NB4 (cell line): ENCODE data around the gene SLC44A4.
A peak's percentile ranks its signal among the peaks of the same experiment; 100 is the strongest.

ENCODE experiments used
- DNase-seq: peaks from one replicate; pipeline ENCODE4 v3.0.0; 2010; ENCODE audit warnings: low read depth
- H3K4me3 ChIP-seq: one replicate; pipeline ENCODE4 v1.5.1; 2011; ENCODE audit warnings: mild to moderate bottlenecking, low read depth, low read length, moderate library complexity
- MYC ChIP-seq: IDR thresholded peaks from 2 replicates; pipeline ENCODE4 v1.6.1; 2011; ENCODE audit warnings: low read depth, low read length
- POLR2A ChIP-seq: IDR thresholded peaks from 2 replicates; pipeline ENCODE4 v1.6.1; 2011; ENCODE audit warnings: mild to moderate bottlenecking; ENCODE audit not compliant: insufficient read length; ENCODE audit errors: extremely low read depth
- TF ChIP-seq, protein P1 (sequence below): IDR thresholded peaks from 2 replicates; pipeline ENCODE4 v1.6.1; 2011; ENCODE audit warnings: low read depth, low read length
- TF ChIP-seq, protein P2 (sequence below): IDR thresholded peaks from one replicate; pipeline ENCODE4 v1.5.1; 2012; ENCODE audit warnings: low read depth, low read length

Gene SLC44A4

GRCh38 chr6:31815025-31815838 lies 63.6 kb downstream of the SLC44A4 start, which contains the start of the genes HSPA1A and HSPA1L:
HSPA1A (plus strand) TSS chr6:31815543; CDS start chr6:31815757, 214 bp downstream.
HSPA1L (minus strand) TSS chr6:31815283; CDS start chr6:31811972, 3,311 bp downstream.
- H3K4me3 ChIP-seq, result peak within 1 kb of the TSS; percentile 70
- TF ChIP-seq, protein P1, sequence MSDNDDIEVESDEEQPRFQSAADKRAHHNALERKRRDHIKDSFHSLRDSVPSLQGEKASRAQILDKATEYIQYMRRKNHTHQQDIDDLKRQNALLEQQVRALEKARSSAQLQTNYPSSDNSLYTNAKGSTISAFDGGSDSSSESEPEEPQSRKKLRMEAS, result no peak
- TF ChIP-seq, protein P2, sequence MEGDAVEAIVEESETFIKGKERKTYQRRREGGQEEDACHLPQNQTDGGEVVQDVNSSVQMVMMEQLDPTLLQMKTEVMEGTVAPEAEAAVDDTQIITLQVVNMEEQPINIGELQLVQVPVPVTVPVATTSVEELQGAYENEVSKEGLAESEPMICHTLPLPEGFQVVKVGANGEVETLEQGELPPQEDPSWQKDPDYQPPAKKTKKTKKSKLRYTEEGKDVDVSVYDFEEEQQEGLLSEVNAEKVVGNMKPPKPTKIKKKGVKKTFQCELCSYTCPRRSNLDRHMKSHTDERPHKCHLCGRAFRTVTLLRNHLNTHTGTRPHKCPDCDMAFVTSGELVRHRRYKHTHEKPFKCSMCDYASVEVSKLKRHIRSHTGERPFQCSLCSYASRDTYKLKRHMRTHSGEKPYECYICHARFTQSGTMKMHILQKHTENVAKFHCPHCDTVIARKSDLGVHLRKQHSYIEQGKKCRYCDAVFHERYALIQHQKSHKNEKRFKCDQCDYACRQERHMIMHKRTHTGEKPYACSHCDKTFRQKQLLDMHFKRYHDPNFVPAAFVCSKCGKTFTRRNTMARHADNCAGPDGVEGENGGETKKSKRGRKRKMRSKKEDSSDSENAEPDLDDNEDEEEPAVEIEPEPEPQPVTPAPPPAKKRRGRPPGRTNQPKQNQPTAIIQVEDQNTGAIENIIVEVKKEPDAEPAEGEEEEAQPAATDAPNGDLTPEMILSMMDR, result no peak
- no peak for TF ChIP-seq POLR2A
- TF ChIP-seq MYC, result no peak
- DNase-seq, result peak; percentile 94

DNA sequence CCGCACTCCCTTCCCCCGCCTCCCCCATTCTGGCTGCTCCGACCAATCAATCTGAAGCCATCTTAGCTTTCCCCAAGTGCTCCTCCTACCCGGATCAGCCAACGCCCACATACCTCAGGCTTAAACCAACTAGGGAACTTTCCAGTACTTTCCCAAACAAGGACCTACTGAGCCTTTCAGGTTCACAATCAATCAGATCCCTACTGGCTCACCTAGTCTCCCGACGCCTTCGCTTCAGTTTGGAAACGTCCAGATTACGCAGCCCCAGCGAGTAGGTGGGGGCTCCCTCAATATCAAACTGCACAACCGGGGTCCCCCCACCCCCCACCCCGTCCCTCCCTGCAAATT lies 64.1 kb downstream of the SLC44A4 start:
- peak; percentile 94 for DNase-seq
- peak overlapping the region; percentile 70 for H3K4me3 ChIP-seq
- TF ChIP-seq, protein P1, result no peak
- TF ChIP-seq POLR2A (no peak), MYC (no peak)
- TF ChIP-seq, protein P2, result no peak

DNA sequence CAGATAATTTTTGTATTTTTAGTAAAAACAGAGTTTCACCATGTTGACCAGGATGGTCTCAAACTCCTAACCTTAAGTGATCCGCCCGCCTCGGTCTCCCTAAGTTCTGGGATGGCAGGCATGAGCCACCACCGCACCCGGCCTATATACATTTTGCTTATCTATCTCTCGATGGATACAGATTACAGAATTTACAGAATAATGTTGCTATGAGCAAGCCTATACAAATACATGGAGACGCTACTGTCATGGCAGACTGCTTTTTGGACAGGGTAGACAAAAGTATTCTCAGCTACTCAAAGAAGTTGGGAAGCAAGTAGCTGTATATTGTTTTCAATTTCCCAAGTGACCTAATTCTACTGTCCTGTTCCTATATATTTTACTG lies 65.3 kb downstream of the SLC44A4 start:
- no peak overlapping the region for H3K4me3 ChIP-seq
- no peak for DNase-seq
- TF ChIP-seq, protein P2, result no peak
- no peak for TF ChIP-seq MYC
- TF ChIP-seq, protein P1, result no peak
- TF ChIP-seq POLR2A, result no peak
